ENCODE measurements around the gene CEBPZOS. TPM values are rescaled to one million over a fixed set of nuclear protein-coding genes. Genes with fewer than 3 reads are reported as not detected.
A peak's percentile ranks its signal among the peaks of the same experiment; 100 is the strongest.
"Not testable (repeated sequence)": the region's sequence is repeated elsewhere in the genome, so short reads cannot be mapped to it uniquely, and the experiment has no call there.

CEBPZOS gene
- total and polyA plus RNA-seq, 9 of the 15 experiments (the other 6 are each of a cell fraction or from before 2014, with no cell fraction given): 21.7 to 64.8 (median 46.7) TPM

GRCh38 chr2:37224063-37224462, 27.8 kb downstream of the CEBPZOS start (continued):
- TF ChIP-seq MIER1 (IDR thresholded peaks at IDR 0.05; ENCODE audit: low read depth): peak; percentile 73

GRCh38 chr2:37225129-37225528, 28.8 kb downstream of the CEBPZOS start:
- peaks cover 77% of the 10 kb centered on the region for H3K79me2 ChIP-seq (ENCODE audit: control insufficient read depth, insufficient read depth, low read length)
- H3K4me3 ChIP-seq; DNase-seq (ENCODE audit: extremely low read depth in 1 of 4, low spot score in 3 of 4); H3K27ac ChIP-seq (ENCODE audit: extremely low read depth, low read depth, low read length); H3K4me2 ChIP-seq (ENCODE audit: insufficient read depth, low read length); H3K27me3 ChIP-seq (ENCODE audit: control insufficient read depth in 2 of 2, insufficient read depth in 2 of 2, low read length in 2 of 2); CTCF ChIA-PET (ENCODE audit: low intra/inter-chr PET ratio); H3K9me1 ChIP-seq (ENCODE audit: control insufficient read depth, insufficient read depth, low read length); in situ Hi-C loops (cut with MboI); H3K9ac ChIP-seq (ENCODE audit: insufficient read depth in 1 of 2, low read depth in 2 of 2, low read length in 2 of 2); ATAC-seq; FAIRE-seq; POLR2A ChIA-PET; H3K9me3 ChIP-seq (replicated peaks; ENCODE audit: control insufficient read depth, insufficient read depth, low read depth, low read length); BruUV-seq (replicated peaks); H3K4me1 ChIP-seq (replicated peaks in 1 of 2; ENCODE audit: control insufficient read depth in 2 of 2, insufficient read depth in 2 of 2, low read length in 2 of 2); H2AFZ ChIP-seq (ENCODE audit: low read depth, low read length); intact Hi-C loops (cut with micrococcal nuclease): not testable (repeated sequence)
- TF ChIP-seq ZNF592 (IDR thresholded peaks at IDR 0.05): peak; percentile 54; the same call in 1 of the 2 replicates
- H4K20me1 ChIP-seq (replicated peaks; ENCODE audit: control insufficient read depth, insufficient read depth, low read length): peaks cover 12% of the 10 kb centered on the region; the same call in 1 of the 2 replicates
- no CpG with 5 or more reads among the region's 2 CpGs for WGBS (ENCODE audit: insufficient coverage, low coverage, missing lambda C conversion rate)
- H3K36me3 ChIP-seq (ENCODE audit: control insufficient read depth, insufficient read depth, low read length): peaks cover 85% of the 10 kb centered on the region
